Forelimb muscle (tissue), 1 donor: Measurements from ENCODE around the gene SLC22A3. TPM values are rescaled to one million over a fixed set of nuclear protein-coding genes. Genes with fewer than 3 reads are reported as not detected.
"Not testable (repeated sequence)": the region's sequence is repeated elsewhere in the genome, so short reads cannot be mapped to it uniquely, and the experiment has no call there.

Experiments
- DNase-seq: peaks from one replicate; pipeline ENCODE4 v3.0.0-alpha.2; 2013; ENCODE audit warnings: low read depth
- polyA plus RNA-seq: library from polyadenylated mRNA; unstranded; fragments of 120-200 nt; gene quantifications from one replicate; pipeline ENCODE4 v1.2.1, GENCODE V29; 2013; ENCODE audit not compliant: insufficient read length

SLC22A3 gene
- polyA plus RNA-seq, 1 donor, result 11.8 TPM

- no peak for DNase-seq
These were observed 91.6 kb downstream of the SLC22A3 start for GRCh38 chr6:160439751-160440150.

DNA sequence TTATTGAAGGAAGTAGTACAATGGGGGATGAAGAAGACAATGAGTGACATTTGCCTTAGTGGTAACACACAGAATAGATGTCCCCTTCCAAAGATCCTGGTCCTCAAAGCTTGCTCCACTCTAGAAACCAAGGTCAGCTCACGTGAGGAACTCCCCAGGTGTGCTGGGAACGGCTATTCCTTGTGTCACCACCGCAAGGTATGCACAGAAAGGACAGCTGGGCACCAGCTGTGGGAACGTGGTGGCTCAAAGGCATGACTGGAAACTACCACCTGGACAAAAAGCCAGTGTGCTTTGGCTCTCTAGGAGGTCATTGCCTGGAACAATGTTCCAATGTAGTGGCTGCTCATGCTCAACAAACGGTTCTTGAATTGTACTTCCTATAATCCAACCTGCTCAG lies 94.0 kb downstream of the SLC22A3 start:
- no peak for DNase-seq

DNA sequence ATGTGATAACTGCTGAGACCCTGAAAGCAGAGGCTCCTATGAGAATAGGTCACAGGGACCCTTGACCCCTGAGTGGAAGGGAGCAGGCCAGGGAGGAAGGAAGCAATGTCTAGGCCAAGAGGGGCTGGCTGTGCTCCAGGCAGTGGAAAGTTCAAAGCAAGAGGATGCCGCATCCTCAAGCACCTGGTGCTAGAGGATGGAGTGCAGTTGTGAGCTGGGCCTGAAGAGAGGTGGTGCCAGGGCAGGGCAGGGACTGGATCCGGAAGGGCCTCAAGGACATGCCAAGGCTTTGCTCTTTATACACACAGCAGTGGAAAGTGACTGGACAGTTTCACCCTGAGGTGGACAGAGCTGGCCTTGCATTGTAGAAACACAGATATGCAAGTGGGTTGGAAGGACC lies 97.0 kb downstream of the SLC22A3 start:
- DNase-seq, result no peak

DNA sequence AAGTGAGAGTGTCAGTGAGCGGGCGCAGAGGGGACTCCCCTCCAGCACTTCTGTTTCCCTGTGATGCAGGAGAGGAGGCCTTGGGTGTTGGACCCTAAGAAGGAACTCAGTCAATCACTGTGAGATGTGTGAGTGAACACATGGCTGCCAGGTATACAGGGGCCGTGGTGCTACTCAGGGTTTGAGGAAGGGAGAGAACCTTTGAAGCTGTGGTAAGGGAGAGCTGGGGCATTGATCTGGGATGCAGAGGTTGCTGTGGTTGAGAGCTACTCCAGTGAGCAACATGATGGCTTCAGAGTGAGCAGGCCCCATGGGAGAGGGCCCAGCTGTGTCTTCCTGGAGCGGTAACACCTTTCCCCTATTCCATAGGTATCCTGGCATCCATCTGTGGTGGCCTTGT lies 99.2 kb downstream of the SLC22A3 start:
- no peak for DNase-seq

DNA sequence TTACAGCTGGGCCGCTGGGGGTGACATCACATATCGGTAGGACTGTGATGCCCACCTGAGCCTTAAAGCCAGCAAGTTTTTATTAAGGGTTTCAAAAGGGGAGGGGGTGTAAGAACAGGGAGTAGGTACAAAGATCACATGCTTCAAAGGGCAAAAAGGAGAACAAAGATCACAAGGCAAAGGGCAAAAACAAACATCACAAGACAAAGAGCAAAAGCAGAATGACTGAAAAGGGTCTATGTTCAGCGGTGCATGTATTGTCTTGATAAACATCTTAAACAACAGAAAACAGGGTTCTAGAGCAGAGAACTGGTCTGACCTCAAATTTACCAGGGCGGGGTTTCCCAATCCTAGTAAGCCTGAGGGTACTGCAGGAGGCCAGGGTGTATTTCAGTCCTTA lies 101.6 kb downstream of the SLC22A3 start:
- DNase-seq, result not testable (repeated sequence)

GRCh38 chr6:160450849-160451248 lies 102.7 kb downstream of the SLC22A3 start:
- DNase-seq, result no peak

GRCh38 chr6:160454303-160454702 lies 106.1 kb downstream of the SLC22A3 start:
- DNase-seq, result no peak

- peak; percentile 44 for DNase-seq
These were observed 106.9 kb downstream of the SLC22A3 start for GRCh38 chr6:160455081-160455480.

- DNase-seq, result peak; percentile 78
These were observed 107.5 kb downstream of the SLC22A3 start for GRCh38 chr6:160455541-160456213.

DNA sequence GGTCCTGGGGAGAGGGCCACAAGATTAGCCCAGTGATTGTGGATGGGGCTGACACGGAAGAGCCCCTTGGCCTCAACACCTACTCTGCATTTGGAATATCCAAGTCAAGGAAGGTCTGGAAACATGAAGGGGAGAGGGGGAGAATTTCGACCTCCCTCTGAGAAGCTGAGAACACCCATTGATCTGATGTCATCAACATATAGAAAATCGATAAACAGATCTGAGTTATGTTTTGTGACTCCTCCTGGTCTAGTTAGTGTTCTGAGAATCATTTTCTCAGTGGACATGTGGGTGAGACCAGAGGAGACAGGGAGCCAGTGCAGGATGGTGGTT lies 108.0 kb downstream of the SLC22A3 start:
- no peak for DNase-seq

DNA sequence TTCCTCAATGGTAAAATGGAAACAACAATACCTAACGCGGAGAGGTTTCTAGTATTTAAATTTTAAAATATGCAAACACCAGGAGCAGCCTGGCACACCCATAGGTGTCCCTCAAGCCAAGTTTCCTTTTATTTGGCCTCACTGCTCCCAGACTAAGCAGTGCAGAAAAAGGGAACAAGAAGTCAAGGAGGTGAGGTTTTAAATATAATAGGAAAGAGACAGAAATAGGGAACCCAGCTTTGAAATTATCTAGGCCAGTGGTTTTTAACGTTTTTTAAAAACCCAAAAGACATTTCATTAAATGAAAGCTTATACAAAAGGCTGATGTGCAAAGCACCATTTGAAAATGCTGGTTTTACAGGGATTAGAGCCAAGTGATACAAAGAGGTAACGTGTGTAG lies 109.6 kb downstream of the SLC22A3 start:
- DNase-seq, result no peak

DNA sequence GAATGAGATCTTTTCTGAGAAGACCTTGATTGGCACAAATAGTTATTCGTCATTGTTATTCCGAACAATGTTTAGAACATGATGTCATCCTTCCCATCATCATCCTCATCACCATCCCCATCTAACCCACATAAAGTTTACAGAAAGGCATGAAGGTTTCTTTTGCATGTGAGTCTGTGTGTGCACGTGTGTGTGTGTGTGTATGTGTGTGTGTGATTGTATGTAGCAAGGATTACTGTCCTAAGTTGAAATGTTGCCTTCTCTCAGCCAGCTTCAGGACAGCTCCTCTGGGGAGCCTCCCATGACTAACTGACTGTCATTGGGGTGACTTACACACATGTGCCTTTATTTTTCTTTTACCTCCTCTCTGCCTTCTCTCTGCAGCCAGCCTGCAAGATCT lies 113.5 kb downstream of the SLC22A3 start:
- DNase-seq, result no peak

DNA sequence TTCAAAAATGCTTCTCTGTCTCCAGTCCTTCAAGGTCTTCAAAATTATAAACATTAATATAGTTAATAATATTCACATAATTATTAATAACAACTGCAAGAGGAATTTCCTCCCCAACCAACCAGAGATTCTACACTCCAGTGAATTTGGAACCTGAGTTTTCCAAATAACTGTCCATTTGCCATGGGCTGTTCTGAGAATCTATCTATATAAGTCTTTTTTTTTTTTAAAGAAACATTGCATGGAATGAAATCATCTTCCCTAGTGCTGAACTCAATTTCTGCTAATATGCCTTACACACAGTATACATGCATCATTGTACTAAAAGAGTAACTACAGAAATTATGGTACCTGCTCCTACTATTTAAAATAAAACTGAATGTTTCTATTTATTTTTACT lies 113.9 kb downstream of the SLC22A3 start:
- DNase-seq, result no peak

DNA sequence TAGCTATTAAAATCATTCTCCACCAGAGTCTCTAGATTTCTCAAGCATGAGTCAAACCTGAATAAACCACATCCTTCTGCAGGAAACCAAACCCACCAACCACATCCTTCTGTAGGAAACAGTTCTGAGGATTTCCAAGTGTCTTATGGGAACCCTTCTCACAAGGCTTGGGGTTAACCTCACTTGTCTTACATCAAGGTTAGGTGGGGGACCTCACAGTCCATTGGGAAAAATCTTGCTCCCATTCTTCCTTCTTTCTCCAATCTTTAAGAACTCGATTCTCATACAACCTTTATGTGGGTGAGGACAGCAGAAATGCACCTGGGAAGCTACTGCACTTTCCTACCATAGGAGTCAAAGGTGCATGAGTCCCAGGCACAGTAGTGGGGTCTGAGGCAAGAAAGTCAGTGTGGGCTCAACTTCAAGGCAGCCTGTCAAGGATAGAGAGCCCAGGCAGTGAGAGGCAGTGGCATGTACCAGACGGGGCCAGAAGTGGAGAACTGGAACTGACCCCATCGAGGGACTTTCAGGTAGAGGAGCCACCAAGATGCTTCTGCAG lies 114.5 kb downstream of the SLC22A3 start:
- DNase-seq, result no peak

GRCh38 chr6:160464744-160465143 lies 116.6 kb downstream of the SLC22A3 start:
- no peak for DNase-seq

GRCh38 chr6:160467261-160467871 lies 119.2 kb downstream of the SLC22A3 start:
- DNase-seq, result not testable (repeated sequence)

DNA sequence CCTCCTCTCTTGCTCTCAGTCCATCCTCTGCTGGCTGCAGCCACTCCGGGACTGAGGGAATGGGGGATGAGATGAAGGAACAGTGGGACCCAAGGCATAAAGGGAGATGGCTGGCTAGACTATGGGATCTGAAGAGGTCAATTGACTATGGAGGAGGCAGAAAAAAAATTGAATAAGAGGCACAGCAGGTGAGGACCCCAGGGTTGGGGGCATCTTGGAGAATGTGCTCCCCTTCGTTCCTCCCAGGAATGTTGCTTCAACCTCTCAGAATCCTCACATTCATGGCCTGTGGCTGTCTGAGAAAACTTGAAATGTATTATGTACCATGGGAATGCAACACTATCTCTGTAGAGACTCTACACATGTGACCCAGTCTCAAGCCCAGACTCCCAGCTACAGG lies 121.0 kb downstream of the SLC22A3 start:
- DNase-seq, result no peak

GRCh38 chr6:160476056-160476455 lies 127.9 kb downstream of the SLC22A3 start:
- not testable (repeated sequence) for DNase-seq

- not testable (repeated sequence) for DNase-seq
These were observed 128.9 kb downstream of the SLC22A3 start for GRCh38 chr6:160477072-160477471.

DNA sequence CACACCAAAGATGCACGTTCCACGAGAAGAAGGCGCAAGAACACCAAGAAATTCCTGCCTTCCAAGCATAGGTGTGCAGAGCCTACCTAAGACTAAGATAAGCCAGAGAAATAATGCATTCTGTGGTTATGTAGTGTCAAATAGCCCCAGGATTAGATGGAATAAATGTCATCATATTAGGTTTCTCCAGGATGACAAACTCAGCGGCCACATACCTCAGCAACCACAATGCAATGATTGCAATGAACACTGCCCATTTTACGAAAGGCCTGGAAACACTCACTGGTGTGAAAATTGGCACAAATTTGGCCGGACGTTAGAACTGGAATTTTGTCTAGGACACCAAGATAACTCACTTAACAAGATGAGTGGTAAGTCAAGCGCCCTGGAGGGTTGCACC lies 129.7 kb downstream of the SLC22A3 start:
- no peak for DNase-seq

GRCh38 chr6:160487116-160487515 lies 138.9 kb downstream of the SLC22A3 start:
- no peak for DNase-seq

GRCh38 chr6:160489091-160489490 lies 140.9 kb downstream of the SLC22A3 start:
- no peak for DNase-seq

DNA sequence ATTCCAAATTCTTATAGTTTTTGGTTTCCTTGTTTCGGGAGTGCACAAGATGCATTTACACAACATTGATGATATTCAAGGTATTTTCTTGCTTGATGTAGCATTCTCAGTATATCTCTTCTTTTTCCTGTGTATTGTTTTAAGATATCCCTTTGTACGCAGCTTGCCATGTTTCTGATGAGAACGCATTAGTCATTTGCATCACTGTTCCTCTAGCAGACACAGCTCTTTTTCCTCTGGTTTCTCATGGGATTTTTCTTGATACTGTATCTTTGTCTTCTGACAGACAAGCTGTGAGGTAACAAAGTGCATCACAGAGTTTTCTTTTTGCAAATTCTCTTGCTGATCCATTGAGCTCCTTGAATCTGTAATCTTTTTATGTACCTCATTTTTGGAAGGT lies 146.4 kb downstream of the SLC22A3 start:
- DNase-seq, result no peak

DNA sequence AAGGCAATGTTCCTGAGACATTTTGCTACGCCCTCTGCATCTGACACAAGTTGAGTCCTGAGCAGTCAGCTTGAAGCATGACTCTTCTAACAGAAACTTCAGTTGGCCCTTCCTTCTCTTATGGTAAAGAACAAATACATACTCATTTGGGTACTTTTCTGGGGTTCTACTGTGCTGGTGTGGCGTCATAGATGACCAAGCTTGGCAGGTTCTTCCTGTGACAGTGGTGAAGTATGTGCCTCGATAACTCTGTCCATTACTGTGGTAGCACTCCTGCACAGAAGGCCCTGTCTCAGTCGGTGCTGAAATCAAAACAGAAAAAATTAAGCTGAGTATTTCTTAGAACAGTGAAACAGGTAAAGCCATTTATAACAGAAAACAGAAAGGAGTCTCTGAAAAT lies 152.5 kb downstream of the SLC22A3 start:
- DNase-seq, result no peak
